HG03196 (cell line): ENCODE measurements around the gene LHPP.
A peak's percentile ranks its signal among the peaks of the same experiment; 100 is the strongest.

ENCODE experiments used
- ATAC-seq: cut with Tn5 transposase; IDR thresholded peaks from one replicate; pipeline ENCODE4 v1.9.1; 2021; ENCODE audit not compliant: unreplicated experiment

The LHPP gene

GRCh38 chr10:124518366-124518765 lies 56.7 kb downstream of the LHPP start:
- no peak for ATAC-seq

- no peak for ATAC-seq
Measured at GRCh38 chr10:124520558-124521428, 59.2 kb downstream of the LHPP start.

- ATAC-seq, result no peak
Measured at GRCh38 chr10:124521429-124521871, 59.8 kb downstream of the LHPP start.

- no peak for ATAC-seq
Measured at GRCh38 chr10:124522131-124522932, 60.7 kb downstream of the LHPP start.

DNA sequence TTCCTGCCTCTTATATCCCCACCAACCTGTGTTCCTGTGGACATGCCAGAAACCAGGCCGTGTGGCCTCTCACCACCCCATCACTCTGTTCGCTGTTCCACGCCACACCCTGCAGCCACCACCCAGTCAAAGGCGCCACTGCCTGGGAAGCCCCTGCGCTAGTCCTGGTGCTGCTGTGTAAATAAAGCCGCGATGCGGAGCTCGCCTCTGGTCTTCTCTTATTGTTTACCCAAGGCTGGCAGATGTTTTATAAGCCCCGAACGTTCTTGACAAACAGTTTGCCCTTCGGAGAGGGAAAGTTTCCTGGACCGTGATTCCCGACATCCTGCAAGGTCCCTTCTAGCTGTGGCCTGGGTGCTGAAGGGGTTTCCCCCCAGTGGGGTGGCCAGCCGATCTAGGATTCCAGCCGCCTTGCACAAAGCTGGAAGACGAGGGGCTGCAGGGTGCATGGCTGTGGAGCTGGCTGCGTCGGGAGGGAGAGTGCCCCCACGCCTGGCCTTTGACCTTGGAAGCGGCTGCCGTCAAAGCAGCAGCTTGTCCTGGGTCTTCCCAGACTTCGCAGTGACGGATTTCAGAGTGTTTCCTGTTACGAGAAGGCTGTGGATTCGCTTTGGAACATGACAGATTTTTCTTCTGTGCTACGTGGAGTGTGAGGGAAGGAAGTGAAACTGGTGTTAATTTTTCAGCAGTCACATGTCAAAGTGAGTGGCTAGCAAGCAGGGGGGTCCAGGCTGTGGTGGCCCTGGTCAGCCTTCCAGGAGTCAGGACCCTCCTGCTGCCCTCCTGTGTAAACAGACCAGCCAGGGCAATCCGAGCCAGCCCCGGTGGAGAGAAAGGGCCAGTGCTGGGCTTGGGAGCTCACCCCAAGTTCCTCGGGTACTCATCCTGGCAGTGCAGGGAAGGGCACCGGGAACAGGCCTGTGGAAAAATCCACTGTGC lies 61.6 kb downstream of the LHPP start:
- no peak for ATAC-seq

DNA sequence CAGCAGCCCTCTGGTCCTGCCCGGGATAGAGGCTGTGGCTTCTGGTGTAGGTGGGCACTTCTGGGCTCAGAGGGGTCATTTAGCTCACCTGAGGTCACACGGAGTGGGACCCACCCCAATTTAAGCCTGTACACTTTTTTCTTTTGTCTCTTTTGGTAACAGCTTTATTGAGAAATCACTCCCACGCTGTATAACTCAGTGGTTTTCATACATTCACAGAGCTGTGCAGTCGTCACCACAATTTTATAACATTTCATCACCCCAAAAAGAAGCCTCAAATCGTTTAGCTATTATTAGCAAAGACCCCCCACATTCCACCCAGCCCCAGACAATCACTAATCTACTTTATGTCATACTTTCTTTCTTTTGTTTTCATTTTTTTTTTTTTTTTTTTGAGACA lies 62.3 kb downstream of the LHPP start:
- no peak for ATAC-seq

DNA sequence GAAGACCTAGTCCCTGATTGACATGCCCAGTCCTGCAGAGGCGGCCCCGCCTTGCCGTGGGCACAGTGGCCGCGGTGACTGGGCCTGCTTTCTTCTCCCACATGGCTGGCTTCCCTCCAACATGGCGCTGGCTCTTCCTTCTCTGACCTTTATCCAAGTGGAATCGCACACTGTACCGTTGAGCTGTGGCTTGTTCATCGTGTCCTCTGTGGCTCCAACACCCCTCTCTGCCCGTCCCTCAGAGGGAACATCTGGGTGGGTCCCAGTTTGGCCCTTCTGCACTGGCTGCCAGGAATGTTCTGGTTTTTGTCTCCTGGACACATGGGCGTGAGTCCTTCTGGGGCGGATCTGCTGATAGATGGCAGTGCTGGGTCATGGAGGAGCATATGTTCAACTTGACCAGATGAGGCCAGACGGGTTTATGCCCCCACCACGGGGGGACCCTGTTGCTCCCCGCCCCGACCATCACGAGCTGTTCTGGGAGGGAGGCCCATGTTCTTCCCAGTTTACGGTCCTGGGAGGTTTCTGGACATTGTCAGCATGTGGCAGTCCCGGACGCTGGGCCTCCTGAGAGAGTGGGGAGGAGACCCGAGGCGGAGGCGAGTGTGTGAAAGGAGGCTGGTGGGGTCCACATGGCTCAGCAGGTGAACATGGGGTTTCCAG lies 63.5 kb downstream of the LHPP start:
- ATAC-seq, result no peak

DNA sequence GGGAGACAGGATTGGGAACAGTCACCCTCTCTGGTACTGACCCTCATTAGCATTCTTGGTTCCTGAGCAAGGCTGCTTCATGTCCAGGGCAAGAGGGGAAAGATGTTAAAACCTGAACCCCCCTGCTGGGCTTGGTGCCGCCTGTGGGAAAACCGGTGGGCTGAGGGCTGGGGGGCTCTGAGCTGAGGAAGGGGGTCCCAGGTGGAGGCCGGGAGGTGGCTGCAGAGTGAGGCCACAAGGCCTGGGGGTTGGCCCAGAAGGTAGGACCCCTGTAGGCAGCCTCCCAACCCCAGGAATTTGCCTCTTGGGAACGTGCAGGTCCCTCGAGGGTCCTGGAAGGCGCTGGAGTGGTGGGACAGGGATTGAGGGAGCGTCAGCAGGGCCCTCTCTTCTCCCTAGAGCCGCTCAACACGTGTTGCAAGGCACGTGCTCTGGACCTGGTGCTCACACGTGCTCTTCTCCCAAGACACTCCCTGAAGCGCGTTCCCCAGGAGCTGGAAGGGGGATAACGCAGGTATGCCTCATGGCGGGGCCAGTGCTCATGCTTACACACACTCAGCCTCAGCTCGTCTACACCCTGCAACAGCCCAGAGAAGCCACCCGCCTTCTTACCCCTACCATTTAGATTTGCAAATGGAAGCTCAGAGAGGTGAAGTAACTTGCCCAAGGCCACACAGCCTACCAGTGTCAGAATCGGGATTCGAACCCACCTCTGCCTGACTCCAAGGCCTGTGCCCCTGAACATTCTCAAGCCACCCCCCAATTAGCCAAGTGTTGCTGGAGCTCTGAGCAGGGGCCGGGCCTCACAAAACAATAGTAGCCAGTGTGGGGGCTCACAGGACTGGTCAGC lies 64.4 kb downstream of the LHPP start:
- ATAC-seq, result no peak

DNA sequence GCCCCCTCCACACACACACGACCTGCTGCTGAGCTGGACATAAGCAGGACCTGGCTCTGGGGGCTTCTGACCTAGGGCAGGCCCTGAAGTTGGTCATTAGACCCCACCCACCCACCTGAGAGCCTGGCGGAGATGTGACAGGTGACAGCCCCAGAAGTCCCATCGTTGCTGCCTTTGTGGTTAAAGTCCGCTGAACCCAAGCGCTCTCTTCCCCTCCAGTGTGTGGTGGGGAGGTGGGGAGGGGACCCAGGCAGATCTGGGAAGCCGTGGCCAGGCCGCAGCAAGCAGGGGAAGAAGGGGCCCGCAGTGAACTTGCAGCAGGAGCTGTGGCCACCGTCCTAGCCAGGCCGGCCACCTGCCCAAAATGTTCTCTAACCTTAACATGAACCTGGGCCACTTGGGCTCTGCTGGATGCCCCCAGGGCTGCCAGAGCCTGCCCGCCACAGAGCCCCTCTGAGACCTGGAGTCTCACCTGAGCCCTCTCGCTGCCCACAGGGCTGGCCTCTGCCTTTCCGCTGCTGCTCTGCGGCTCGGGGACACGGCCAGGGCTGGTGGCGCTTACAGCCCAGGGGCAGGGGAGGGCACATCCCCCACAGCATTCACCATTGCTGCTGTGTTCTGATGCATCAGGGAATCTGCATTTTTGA lies 65.1 kb downstream of the LHPP start:
- ATAC-seq, result no peak

DNA sequence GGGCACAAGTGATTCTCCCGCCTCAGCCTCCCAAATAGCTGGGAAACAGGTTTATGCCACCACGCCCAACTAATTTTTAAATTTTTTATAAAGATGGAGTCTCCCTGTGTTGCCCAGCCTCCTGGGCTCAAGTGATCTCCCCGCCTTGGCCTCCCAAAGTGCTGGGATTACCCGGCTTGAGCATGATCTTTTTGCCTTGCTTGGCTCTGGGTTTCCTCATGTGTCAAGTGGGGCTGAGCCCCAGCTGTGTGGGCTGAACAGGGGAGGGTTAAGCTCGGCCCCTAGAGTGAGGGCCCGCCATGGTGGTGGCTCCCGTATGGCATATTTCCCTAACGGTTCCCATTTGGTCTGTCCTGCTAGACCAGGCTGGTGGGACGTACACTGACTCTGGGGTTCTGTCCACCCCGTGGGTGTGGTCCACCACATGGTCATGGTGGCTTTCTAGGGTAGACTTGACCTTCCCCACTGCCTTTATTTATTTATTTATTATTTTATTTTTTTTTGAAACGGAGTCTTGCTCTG lies 66.3 kb downstream of the LHPP start:
- no peak for ATAC-seq

- ATAC-seq, result no peak
Measured at GRCh38 chr10:124529661-124530214, 68.1 kb downstream of the LHPP start.

DNA sequence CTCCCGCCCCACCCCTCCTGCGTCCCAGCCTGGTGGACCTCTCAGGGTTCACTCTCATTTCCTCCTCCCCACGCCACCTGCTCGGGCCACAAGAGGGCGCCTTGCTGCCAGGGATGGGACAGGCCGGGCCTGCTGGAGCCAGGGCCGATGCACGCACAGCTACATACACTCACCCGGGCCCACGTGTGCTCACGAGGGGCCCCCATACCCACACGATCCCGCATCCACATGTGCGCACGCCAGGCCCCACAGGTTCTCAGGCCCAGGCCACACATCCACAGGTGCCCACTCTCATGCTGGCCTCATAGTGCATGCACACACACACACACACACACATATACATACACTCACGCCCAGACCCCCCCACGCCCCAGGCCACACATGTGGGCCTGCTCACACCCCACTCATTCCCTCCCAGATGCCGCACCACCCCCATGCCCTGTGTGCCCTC lies 68.6 kb downstream of the LHPP start:
- ATAC-seq, result peak; percentile 79

- no peak for ATAC-seq
Measured at GRCh38 chr10:124530816-124531215, 69.2 kb downstream of the LHPP start.

GRCh38 chr10:124532106-124532641 lies 70.6 kb downstream of the LHPP start:
- ATAC-seq, result no peak

DNA sequence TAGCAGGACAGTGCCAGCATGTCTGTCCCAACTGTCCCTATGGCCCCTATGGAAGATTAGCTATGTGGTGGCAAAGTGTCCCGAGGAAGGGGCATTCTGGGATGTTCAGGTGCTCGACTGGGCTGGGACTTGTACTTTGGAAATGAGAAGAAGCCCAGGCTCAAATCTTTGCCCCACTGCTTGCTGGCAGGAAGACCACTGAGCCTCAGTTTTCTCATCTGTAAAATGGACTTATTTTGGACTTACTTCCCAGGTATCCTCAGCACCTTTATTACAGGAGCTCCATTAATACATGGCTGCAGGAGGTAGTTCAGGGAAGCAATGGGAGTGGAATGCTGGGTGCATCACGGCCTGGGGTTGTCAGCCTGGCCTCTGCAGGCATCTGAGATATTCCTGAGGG lies 71.2 kb downstream of the LHPP start:
- no peak for ATAC-seq

- no peak for ATAC-seq
Measured at GRCh38 chr10:124533266-124533665, 71.6 kb downstream of the LHPP start.

DNA sequence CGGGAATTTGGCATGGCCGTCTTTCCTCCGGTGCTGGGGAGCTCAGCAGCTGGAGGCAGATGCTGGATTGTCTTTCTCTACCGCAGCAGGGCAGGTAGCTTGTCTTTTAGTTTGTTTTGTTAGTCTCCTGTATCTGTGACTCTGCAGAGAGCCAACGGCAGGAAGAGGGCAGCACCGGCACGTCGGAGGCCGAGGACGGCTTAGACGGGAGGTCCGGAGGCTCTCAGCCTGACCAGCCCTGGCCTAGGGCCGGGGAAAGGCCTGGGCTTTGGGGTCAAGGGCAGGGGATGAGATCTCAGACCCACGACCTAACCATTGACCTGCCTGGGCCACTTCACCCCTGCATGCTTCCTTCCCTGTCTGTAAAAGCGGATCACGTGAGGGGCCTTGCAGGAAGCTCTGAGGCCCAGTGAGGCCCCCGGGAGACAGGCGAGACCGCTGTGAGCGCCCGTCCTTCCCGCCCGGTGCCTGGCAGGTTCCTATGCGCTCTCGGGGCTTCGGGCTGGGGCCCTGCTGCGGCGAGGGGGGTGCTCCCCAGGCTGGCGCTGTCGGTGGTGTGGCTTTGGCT lies 72.7 kb downstream of the LHPP start:
- no peak for ATAC-seq
